ENCODE data around the gene TEX9. TPM values are rescaled to one million over a fixed set of nuclear protein-coding genes. Genes with fewer than 3 reads are reported as not detected.
"Not testable (repeated sequence)": the region's sequence is repeated elsewhere in the genome, so short reads cannot be mapped to it uniquely, and the experiment has no call there.

TEX9 gene
- total RNA-seq, result 32.7 and 33.4 TPM in 2 replicates
- long read RNA-seq, partial matches to known transcripts, result 11 of 23 reads
- long read RNA-seq, other reads (novel, unspliced or antisense), result 12 of 23 reads

DNA sequence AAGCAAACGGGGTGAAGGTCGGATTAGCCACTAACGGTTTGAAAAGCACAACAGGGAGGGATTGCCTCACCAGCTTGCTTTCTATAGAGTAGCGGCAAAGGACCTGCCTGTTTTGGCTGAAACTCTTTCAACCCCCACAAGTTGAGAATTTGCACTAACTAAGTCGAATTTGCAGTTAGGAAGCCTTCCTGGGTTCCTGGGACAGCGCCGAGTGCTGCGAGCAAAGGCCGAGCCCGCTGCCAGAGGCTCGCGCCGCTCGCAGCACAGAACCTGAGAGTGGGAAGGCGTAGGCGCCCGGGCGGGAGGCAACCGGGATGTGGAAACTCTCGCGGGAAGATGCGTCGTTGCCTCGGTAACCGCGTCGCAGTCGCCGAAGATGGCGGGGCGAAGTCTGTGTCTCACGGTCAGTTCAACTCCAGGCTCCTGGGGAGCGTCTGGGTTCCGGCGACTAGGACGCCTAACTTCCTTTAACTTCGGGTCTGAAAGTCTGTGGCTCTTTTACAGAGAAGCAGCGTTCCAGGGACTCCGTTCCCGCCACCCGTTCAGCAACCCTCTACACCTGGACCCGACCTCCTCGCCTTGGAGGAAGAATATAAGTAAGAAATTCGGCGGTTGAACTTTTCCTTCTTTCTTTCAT lies at the start of gene TEX9:
Gene TEX9, plus strand, starts transcription at position 352 of the 637 bp plus-strand sequence. Its CDS starts 25 bp downstream, at position 377.
- Mint-ChIP-seq H3K9me3 (ENCODE audit: low read depth) (peaks cover 7% of the 10 kb centered on the region), H3K27me3 (no peaks in the 10 kb centered on the region), H3K4me1 (ENCODE audit: low read depth) (peaks cover 14% of the 10 kb centered on the region), H3K4me3 (ENCODE audit: low read depth) (peak within 1 kb of the TSS; percentile 93), H3K27ac (peak within 1 kb of the TSS; percentile 96), H3K36me3 (ENCODE audit: insufficient read depth) (no peaks in the 10 kb centered on the region)
- TF ChIP-seq CTCF (IDR thresholded peaks at IDR 0.05; ENCODE audit: unreplicated experiment), result no peak
- DNase-seq (ENCODE audit: low spot score, unreplicated experiment), result peak; percentile 80

- peaks cover 13% of the 10 kb centered on the region for H3K9me3 Mint-ChIP-seq (ENCODE audit: low read depth)
- H3K4me3 Mint-ChIP-seq (ENCODE audit: low read depth); H3K4me1 Mint-ChIP-seq (ENCODE audit: low read depth); H3K27ac Mint-ChIP-seq; DNase-seq (ENCODE audit: low spot score, unreplicated experiment); H3K27me3 Mint-ChIP-seq; H3K36me3 Mint-ChIP-seq (ENCODE audit: insufficient read depth): not testable (repeated sequence)
Measured at GRCh38 chr15:56316561-56316960, 48.7 kb upstream of the TEX9 start.

GRCh38 chr15:56320316-56320715 lies 44.9 kb upstream of the TEX9 start:
- peaks cover 8% of the 10 kb centered on the region for H3K27me3 Mint-ChIP-seq
- H3K9me3 Mint-ChIP-seq (ENCODE audit: low read depth), result peaks cover 13% of the 10 kb centered on the region
- H3K4me3 Mint-ChIP-seq (ENCODE audit: low read depth), result no peak overlapping the region
- H3K27ac Mint-ChIP-seq, result no peak overlapping the region
- no peak for TF ChIP-seq CTCF (IDR thresholded peaks at IDR 0.05; ENCODE audit: unreplicated experiment)
- H3K36me3 Mint-ChIP-seq (ENCODE audit: insufficient read depth), result no peaks in the 10 kb centered on the region
- no peaks in the 10 kb centered on the region for H3K4me1 Mint-ChIP-seq (ENCODE audit: low read depth)
- no peak for DNase-seq (ENCODE audit: low spot score, unreplicated experiment)

- peaks cover 8% of the 10 kb centered on the region for H3K27me3 Mint-ChIP-seq
- no peak overlapping the region for H3K4me3 Mint-ChIP-seq (ENCODE audit: low read depth)
- no peak for DNase-seq (ENCODE audit: low spot score, unreplicated experiment)
- H3K4me1 Mint-ChIP-seq (ENCODE audit: low read depth), result no peaks in the 10 kb centered on the region
- peaks cover 13% of the 10 kb centered on the region for H3K9me3 Mint-ChIP-seq (ENCODE audit: low read depth)
- TF ChIP-seq CTCF (IDR thresholded peaks at IDR 0.05; ENCODE audit: unreplicated experiment), result no peak
- no peaks in the 10 kb centered on the region for H3K36me3 Mint-ChIP-seq (ENCODE audit: insufficient read depth)
- no peak overlapping the region for H3K27ac Mint-ChIP-seq
Measured at GRCh38 chr15:56320861-56321260, 44.4 kb upstream of the TEX9 start.

GRCh38 chr15:56322444-56322843 lies 42.8 kb upstream of the TEX9 start:
- Mint-ChIP-seq H3K27me3 (peaks cover 8% of the 10 kb centered on the region), H3K4me3 (ENCODE audit: low read depth) (no peak overlapping the region), H3K36me3 (ENCODE audit: insufficient read depth) (no peaks in the 10 kb centered on the region), H3K4me1 (ENCODE audit: low read depth) (no peaks in the 10 kb centered on the region), H3K27ac (no peak overlapping the region), H3K9me3 (ENCODE audit: low read depth) (peaks cover 9% of the 10 kb centered on the region)
- no peak for DNase-seq (ENCODE audit: low spot score, unreplicated experiment)
- TF ChIP-seq CTCF (IDR thresholded peaks at IDR 0.05; ENCODE audit: unreplicated experiment), result no peak

- no peak for TF ChIP-seq CTCF (IDR thresholded peaks at IDR 0.05; ENCODE audit: unreplicated experiment)
- Mint-ChIP-seq H3K27me3 (peaks cover 8% of the 10 kb centered on the region), H3K27ac (no peak overlapping the region), H3K36me3 (ENCODE audit: insufficient read depth) (no peaks in the 10 kb centered on the region), H3K9me3 (ENCODE audit: low read depth) (no peaks in the 10 kb centered on the region), H3K4me1 (ENCODE audit: low read depth) (no peaks in the 10 kb centered on the region), H3K4me3 (ENCODE audit: low read depth) (no peak overlapping the region)
- no peak for DNase-seq (ENCODE audit: low spot score, unreplicated experiment)
Measured at GRCh38 chr15:56323435-56323834, 41.8 kb upstream of the TEX9 start.
